Prostate gland (tissue), 2 donors: ENCODE results near the gene FLNC.

Source experiments
- POLR2A ChIP-seq: fragments of 450-650 bp; IDR thresholded peaks from one replicate; pipeline ENCODE4 v1.6.1; 2016; ENCODE audit warnings: antibody characterized with exemption, mild to moderate bottlenecking
- POLR2AphosphoS5 ChIP-seq: sonication (generic); formaldehyde crosslinking; IDR thresholded peaks from one replicate; pipeline ENCODE4 v1.6.1; 2017; ENCODE audit warnings: antibody characterized with exemption
- TF ChIP-seq, protein P1 (sequence below), 4 experiments: fragments of 200-600 bp in 2 of 4; fragments of 450-650 bp in 2 of 4; sonication (generic) in 2 of 4; IDR thresholded peaks; 1 replicate in 3 of 4; 2 replicates in 1 of 4; pipeline ENCODE4 v1.5.1; 2016 to 2019; ENCODE audit warnings: antibody characterized with exemption in 4 of 4, mild to moderate bottlenecking in 2 of 4, moderate library complexity in 2 of 4

DNA sequence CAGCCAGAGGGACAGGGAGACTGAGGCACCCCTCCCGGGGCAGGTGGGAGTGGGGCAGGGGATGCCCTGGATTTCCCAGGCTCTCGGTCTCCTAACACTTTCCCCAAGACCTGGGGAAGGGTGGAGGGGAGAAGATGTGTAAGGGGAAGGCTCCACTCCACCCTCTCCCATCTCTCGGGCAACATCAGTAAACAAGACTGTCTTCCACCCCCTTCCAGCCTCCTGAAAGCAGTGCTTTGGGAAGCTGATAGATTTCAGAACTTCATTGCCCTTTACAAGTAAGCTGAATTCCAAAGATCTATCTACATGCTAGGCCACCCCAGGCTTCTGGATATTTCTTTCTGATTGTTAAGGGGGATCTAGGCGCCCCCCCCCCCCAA lies 3.7 kb downstream of the FLNC start:
- TF ChIP-seq, protein P1, sequence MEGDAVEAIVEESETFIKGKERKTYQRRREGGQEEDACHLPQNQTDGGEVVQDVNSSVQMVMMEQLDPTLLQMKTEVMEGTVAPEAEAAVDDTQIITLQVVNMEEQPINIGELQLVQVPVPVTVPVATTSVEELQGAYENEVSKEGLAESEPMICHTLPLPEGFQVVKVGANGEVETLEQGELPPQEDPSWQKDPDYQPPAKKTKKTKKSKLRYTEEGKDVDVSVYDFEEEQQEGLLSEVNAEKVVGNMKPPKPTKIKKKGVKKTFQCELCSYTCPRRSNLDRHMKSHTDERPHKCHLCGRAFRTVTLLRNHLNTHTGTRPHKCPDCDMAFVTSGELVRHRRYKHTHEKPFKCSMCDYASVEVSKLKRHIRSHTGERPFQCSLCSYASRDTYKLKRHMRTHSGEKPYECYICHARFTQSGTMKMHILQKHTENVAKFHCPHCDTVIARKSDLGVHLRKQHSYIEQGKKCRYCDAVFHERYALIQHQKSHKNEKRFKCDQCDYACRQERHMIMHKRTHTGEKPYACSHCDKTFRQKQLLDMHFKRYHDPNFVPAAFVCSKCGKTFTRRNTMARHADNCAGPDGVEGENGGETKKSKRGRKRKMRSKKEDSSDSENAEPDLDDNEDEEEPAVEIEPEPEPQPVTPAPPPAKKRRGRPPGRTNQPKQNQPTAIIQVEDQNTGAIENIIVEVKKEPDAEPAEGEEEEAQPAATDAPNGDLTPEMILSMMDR (IDR thresholded peaks at IDR 0.05) = no peak
- TF ChIP-seq POLR2A (no peak), POLR2AphosphoS5 (no peak)
